ENCODE results near the gene THRA. TPM values are rescaled to one million over a fixed set of nuclear protein-coding genes. Genes with fewer than 3 reads are reported as not detected.
A peak's percentile ranks its signal among the peaks of the same experiment; 100 is the strongest.

THRA gene
- total RNA-seq, 1 donor from 2014 or later, result 15.0 TPM

- Mint-ChIP-seq H3K4me3 (no peak overlapping the region), H3K4me1 (peaks cover 17% of the 10 kb centered on the region), H3K27ac (ENCODE audit: unreplicated experiment) (no peak overlapping the region), H3K27me3 (ENCODE audit: low read depth) (no peaks in the 10 kb centered on the region), H3K9me3 (no peaks in the 10 kb centered on the region), H3K36me3 (ENCODE audit: low read depth) (no peaks in the 10 kb centered on the region)
- DNase-seq (ENCODE audit: low read depth, low spot score), result no peak
- TF ChIP-seq, protein P1, sequence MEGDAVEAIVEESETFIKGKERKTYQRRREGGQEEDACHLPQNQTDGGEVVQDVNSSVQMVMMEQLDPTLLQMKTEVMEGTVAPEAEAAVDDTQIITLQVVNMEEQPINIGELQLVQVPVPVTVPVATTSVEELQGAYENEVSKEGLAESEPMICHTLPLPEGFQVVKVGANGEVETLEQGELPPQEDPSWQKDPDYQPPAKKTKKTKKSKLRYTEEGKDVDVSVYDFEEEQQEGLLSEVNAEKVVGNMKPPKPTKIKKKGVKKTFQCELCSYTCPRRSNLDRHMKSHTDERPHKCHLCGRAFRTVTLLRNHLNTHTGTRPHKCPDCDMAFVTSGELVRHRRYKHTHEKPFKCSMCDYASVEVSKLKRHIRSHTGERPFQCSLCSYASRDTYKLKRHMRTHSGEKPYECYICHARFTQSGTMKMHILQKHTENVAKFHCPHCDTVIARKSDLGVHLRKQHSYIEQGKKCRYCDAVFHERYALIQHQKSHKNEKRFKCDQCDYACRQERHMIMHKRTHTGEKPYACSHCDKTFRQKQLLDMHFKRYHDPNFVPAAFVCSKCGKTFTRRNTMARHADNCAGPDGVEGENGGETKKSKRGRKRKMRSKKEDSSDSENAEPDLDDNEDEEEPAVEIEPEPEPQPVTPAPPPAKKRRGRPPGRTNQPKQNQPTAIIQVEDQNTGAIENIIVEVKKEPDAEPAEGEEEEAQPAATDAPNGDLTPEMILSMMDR (conservative IDR thresholded peaks at IDR 0.05), result no peak
Observed at GRCh38 chr17:40075942-40076498, 13.3 kb downstream of the THRA start.

DNA sequence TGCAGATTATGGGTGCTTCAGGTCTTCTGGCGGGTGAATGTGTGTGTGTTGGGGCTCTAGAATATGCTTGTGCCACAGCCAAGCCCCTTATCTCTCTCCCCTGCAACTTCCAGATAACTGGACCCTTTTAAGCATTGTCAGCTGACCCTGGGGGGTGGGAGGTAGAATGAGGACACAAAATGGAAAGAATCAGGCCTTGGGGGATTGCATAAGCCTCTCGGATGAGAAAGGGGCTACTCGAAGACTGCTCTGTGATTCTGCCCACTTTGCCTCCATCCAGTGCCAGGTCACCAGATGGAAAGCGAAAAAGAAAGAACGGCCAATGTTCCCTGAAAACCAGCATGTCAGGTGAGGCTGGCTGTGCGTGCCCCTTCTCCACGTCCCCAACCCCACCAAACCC is 13.8 kb downstream of the THRA start:
- TF ChIP-seq, protein P1 (conservative IDR thresholded peaks at IDR 0.05), result no peak
- no peak overlapping the region for H3K4me3 Mint-ChIP-seq
- no peak overlapping the region for H3K27ac Mint-ChIP-seq (ENCODE audit: unreplicated experiment)
- DNase-seq (ENCODE audit: low read depth, low spot score), result no peak
- no peaks in the 10 kb centered on the region for H3K9me3 Mint-ChIP-seq
- H3K36me3 Mint-ChIP-seq (ENCODE audit: low read depth), result no peaks in the 10 kb centered on the region
- no peaks in the 10 kb centered on the region for H3K27me3 Mint-ChIP-seq (ENCODE audit: low read depth)
- peaks cover 15% of the 10 kb centered on the region for H3K4me1 Mint-ChIP-seq

GRCh38 chr17:40079545-40079944 is 16.8 kb downstream of the THRA start:
- TF ChIP-seq, protein P1 (conservative IDR thresholded peaks at IDR 0.05), result no peak
- H3K4me3 Mint-ChIP-seq, result no peak overlapping the region
- no peaks in the 10 kb centered on the region for H3K27me3 Mint-ChIP-seq (ENCODE audit: low read depth)
- H3K4me1 Mint-ChIP-seq, result peaks cover 7% of the 10 kb centered on the region
- peaks cover 2% of the 10 kb centered on the region for H3K36me3 Mint-ChIP-seq (ENCODE audit: low read depth)
- no peak for DNase-seq (ENCODE audit: low read depth, low spot score)
- H3K9me3 Mint-ChIP-seq, result no peaks in the 10 kb centered on the region
- H3K27ac Mint-ChIP-seq (ENCODE audit: unreplicated experiment), result no peak overlapping the region

GRCh38 chr17:40084477-40084876 is 21.7 kb downstream of the THRA start:
- no peak overlapping the region for H3K4me3 Mint-ChIP-seq
- no peak for DNase-seq (ENCODE audit: low read depth, low spot score)
- no peaks in the 10 kb centered on the region for H3K9me3 Mint-ChIP-seq
- no peaks in the 10 kb centered on the region for H3K4me1 Mint-ChIP-seq
- no peak overlapping the region for H3K27ac Mint-ChIP-seq (ENCODE audit: unreplicated experiment)
- no peaks in the 10 kb centered on the region for H3K27me3 Mint-ChIP-seq (ENCODE audit: low read depth)
- TF ChIP-seq, protein P1 (conservative IDR thresholded peaks at IDR 0.05), result no peak
- H3K36me3 Mint-ChIP-seq (ENCODE audit: low read depth), result peaks cover 8% of the 10 kb centered on the region

DNA sequence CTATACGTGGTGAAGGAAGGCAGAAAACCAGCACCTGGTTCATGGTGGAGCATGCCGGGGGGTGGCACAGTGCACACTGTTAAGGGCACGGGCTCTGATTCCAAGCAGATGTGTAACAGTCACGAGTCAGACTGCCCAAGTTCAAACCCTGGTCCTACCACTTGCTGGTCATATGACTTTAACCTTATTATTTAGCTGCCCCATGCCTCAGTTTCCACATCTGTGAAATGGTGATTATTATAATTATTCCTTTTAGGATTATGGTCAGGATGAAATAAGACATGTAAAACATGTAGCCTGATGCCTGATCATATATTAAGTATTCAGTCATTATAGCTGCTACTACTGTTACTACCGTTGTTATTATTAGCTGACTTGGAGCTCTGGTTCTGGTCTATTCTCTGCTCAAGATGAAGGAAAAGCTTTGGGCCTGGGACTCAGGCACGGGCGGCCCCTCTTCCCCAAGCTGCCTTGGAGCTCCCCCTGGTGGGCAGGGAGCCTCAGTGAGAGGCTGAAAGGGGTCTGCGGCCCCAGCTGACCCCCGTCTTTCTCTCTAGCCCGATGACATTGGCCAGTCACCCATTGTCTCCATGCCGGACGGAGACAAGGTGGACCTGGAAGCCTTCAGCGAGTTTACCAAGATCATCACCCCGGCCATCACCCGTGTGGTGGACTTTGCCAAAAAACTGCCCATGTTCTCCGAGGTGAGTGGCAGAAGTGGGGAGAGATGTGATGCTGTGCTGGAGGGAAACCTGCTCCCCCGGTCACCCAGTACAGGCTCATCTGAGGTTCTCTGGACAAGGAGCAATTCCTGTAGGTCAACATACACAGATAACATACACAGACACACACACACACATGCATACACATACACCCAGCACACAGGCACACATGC is 23.6 kb downstream of the THRA start:
- H3K27me3 Mint-ChIP-seq (ENCODE audit: low read depth), result no peaks in the 10 kb centered on the region
- H3K36me3 Mint-ChIP-seq (ENCODE audit: low read depth), result peaks cover 8% of the 10 kb centered on the region
- no peaks in the 10 kb centered on the region for H3K4me1 Mint-ChIP-seq
- DNase-seq (ENCODE audit: low read depth, low spot score), result peak; percentile 69
- no peak overlapping the region for H3K27ac Mint-ChIP-seq (ENCODE audit: unreplicated experiment)
- TF ChIP-seq, protein P1 (conservative IDR thresholded peaks at IDR 0.05), result peak; percentile 81
- H3K9me3 Mint-ChIP-seq, result no peaks in the 10 kb centered on the region
- no peak overlapping the region for H3K4me3 Mint-ChIP-seq

Measured in neural crest cell (in vitro differentiated cells).